IMR-90 (cell line): Measurements from ENCODE around the gene RAP1A. TPM values are rescaled to one million over a fixed set of nuclear protein-coding genes. Genes with fewer than 3 reads are reported as not detected.

ENCODE experiments used
- ATAC-seq: fragments of 200-7000 bp; cut with Tn5 transposase; 2 replicates; pipeline ENCODE4 v1.9.1; 2020; ENCODE audit warnings: low read depth, mild to moderate bottlenecking, moderate library complexity
- BruUV-seq: library from RNA; stranded (reverse); fragments of 400-500 nt; replicated peaks from 2 replicates; lab custom pipeline; 2021; lab: Mats Ljungman, UMichigan
- CTCF ChIA-PET: fragments of 300-600 bp; formaldehyde crosslinking; extraction: SDS; loops from one replicate; lab custom pipeline; 2021; ENCODE audit warnings: antibody characterized with exemption; lab: Yijun Ruan, JAX
- POLR2A ChIA-PET: fragments of 300-600 bp; sonication (Branson Sonifier 250); formaldehyde crosslinking; loops from one replicate; lab custom pipeline; 2022; ENCODE audit warnings: antibody characterized with exemption; ENCODE audit not compliant: unreplicated experiment; lab: Charles Lee
- DNase-seq: peaks from one replicate; pipeline ENCODE4 v3.0.0; 2013
- H2AFZ ChIP-seq: replicated peaks from 2 replicates; pipeline ENCODE3; 2013; ENCODE audit warnings: low read length, mild to moderate bottlenecking; ENCODE audit not compliant: poor library complexity
- H2AK5ac ChIP-seq: 2 replicates; pipeline ENCODE4 v1.6.1; 2013; ENCODE audit warnings: low read depth, low read length, inconsistent platforms
- H2AK9ac ChIP-seq: replicated peaks from 2 replicates; pipeline ENCODE3; 2013; ENCODE audit warnings: mild to moderate bottlenecking, low read depth, low read length, moderate library complexity; ENCODE audit not compliant: poor library complexity
- H2BK120ac ChIP-seq: 2 replicates; pipeline ENCODE4 v1.6.1; 2013; ENCODE audit warnings: low read depth, low read length, inconsistent platforms
- H2BK15ac ChIP-seq: 3 replicates; pipeline ENCODE4 v1.6.1; 2013; ENCODE audit warnings: low read depth, low read length, inconsistent platforms
- H2BK20ac ChIP-seq: 2 replicates; pipeline ENCODE4 v1.6.1; 2013; ENCODE audit warnings: low read depth, mild to moderate bottlenecking, inconsistent platforms, low read length, moderate library complexity
- H2BK5ac ChIP-seq: 2 replicates; pipeline ENCODE4 v1.6.1; 2013; ENCODE audit warnings: mild to moderate bottlenecking, low read depth, low read length, inconsistent platforms; ENCODE audit not compliant: poor library complexity, severe bottlenecking
- H3K14ac ChIP-seq: replicated peaks from 2 replicates; pipeline ENCODE4 v1.6.1; 2013; ENCODE audit warnings: low read depth, low read length, inconsistent platforms
- H3K18ac ChIP-seq: 2 replicates; pipeline ENCODE4 v1.6.1; 2013; ENCODE audit warnings: low read depth, low read length, control low read depth
- H3K23ac ChIP-seq: 2 replicates; pipeline ENCODE4 v1.6.1; 2013; ENCODE audit warnings: low read depth, low read length, inconsistent platforms
- H3K27ac ChIP-seq: 2 replicates; pipeline ENCODE4 v1.5.1; 2013; ENCODE audit warnings: mild to moderate bottlenecking, control low read depth, low read length; ENCODE audit not compliant: insufficient read depth
- H3K27me3 ChIP-seq: 2 replicates; pipeline ENCODE4 v1.6.1; 2013; ENCODE audit warnings: low read length; ENCODE audit not compliant: control insufficient read depth, insufficient read depth
- H3K36me3 ChIP-seq: 2 replicates; pipeline ENCODE4 v1.6.1; 2013; ENCODE audit warnings: low read length, mixed read lengths; ENCODE audit not compliant: control insufficient read depth, insufficient read depth
- H3K4ac ChIP-seq: 2 replicates; pipeline ENCODE4 v1.6.1; 2013; ENCODE audit warnings: low read depth, low read length, inconsistent platforms
- H3K4me1 ChIP-seq: 2 replicates; pipeline ENCODE4 v1.6.1; 2013; ENCODE audit warnings: low read length, mixed read lengths; ENCODE audit not compliant: control insufficient read depth, insufficient read depth
- H3K4me2 ChIP-seq: 2 replicates; pipeline ENCODE4 v1.6.1; 2013; ENCODE audit warnings: low read depth, mild to moderate bottlenecking, control low read depth, low read length, moderate library complexity
- H3K4me3 ChIP-seq: 2 replicates; pipeline ENCODE4 v1.5.1; 2013; ENCODE audit warnings: low read depth, mild to moderate bottlenecking, control low read depth, low read length, moderate library complexity; ENCODE audit not compliant: insufficient read depth
- H3K56ac ChIP-seq: 2 replicates; pipeline ENCODE4 v1.6.1; 2013; ENCODE audit warnings: low read length, inconsistent platforms; ENCODE audit not compliant: insufficient read depth; ENCODE audit errors: extremely low read depth
- H3K79me1 ChIP-seq, 2 experiments: 2 replicates each; pipeline ENCODE4 v1.6.1; 2013; ENCODE audit warnings: low read length in 2 of 2, inconsistent platforms in 1 of 2, low read depth in 1 of 2
- H3K9ac ChIP-seq: 2 replicates; pipeline ENCODE4 v1.6.1; 2013; ENCODE audit warnings: low read depth, low read length, control low read depth
- H3K9me1 ChIP-seq: 2 replicates; pipeline ENCODE4 v1.6.1; 2013; ENCODE audit warnings: low read length, inconsistent platforms; ENCODE audit not compliant: insufficient read depth
- H3K9me3 ChIP-seq: 2 replicates; pipeline ENCODE4 v1.6.1; 2013; ENCODE audit warnings: low read length; ENCODE audit not compliant: control insufficient read depth, insufficient read depth
- H4K20me1 ChIP-seq: 2 replicates; pipeline ENCODE4 v1.6.1; 2013; ENCODE audit warnings: low read length, inconsistent platforms; ENCODE audit not compliant: insufficient read depth
- H4K5ac ChIP-seq: 2 replicates; pipeline ENCODE4 v1.6.1; 2013; ENCODE audit warnings: mild to moderate bottlenecking, low read depth, low read length, control low read depth
- H4K8ac ChIP-seq, 2 experiments: 2 replicates each; pipeline ENCODE4 v1.6.1; 2013; ENCODE audit warnings: low read depth in 2 of 2, low read length in 2 of 2, control low read depth in 1 of 2, inconsistent platforms in 1 of 2
- H4K91ac ChIP-seq: 2 replicates; pipeline ENCODE4 v1.6.1; 2013; ENCODE audit warnings: low read depth, low read length, inconsistent platforms; ENCODE audit not compliant: insufficient read depth
- BHLHE40 ChIP-seq: fragments of 150-350 bp; IDR thresholded peaks from 2 replicates; pipeline ENCODE4 v1.6.1; 2016; ENCODE audit warnings: mild to moderate bottlenecking, low read depth, low read length
- CHD1 ChIP-seq: IDR thresholded peaks from 2 replicates; pipeline ENCODE4 v1.6.1; 2012; ENCODE audit warnings: low read depth, low read length, improper control_type of control experiment
- FOS ChIP-seq: fragments of 150-350 bp; IDR thresholded peaks from 2 replicates; pipeline ENCODE4 v1.6.1; 2016; ENCODE audit warnings: low read depth, low read length
- MAFK ChIP-seq: IDR thresholded peaks from 2 replicates; pipeline ENCODE4 v1.6.1; 2012; ENCODE audit warnings: low read depth, low read length, improper control_type of control experiment
- MAZ ChIP-seq: IDR thresholded peaks from 2 replicates; pipeline ENCODE4 v1.6.1; 2012; ENCODE audit warnings: low read depth, mild to moderate bottlenecking, low read length, improper control_type of control experiment, moderate library complexity, borderline replicate concordance
- MXI1 ChIP-seq: IDR thresholded peaks from 2 replicates; pipeline ENCODE4 v1.6.1; 2012; ENCODE audit warnings: low read depth, mild to moderate bottlenecking, low read length, moderate library complexity, borderline replicate concordance
- NFE2L2 ChIP-seq: fragments of 150-350 bp; IDR thresholded peaks from 2 replicates; pipeline ENCODE4 v1.6.1; 2016; ENCODE audit warnings: low read depth, mild to moderate bottlenecking, low read length
- POLR2A ChIP-seq: IDR thresholded peaks from 2 replicates; pipeline ENCODE4 v1.6.1; 2012; ENCODE audit warnings: mild to moderate bottlenecking, low read depth, low read length
- RCOR1 ChIP-seq: IDR thresholded peaks from 2 replicates; pipeline ENCODE4 v1.6.1; 2012; ENCODE audit warnings: mild to moderate bottlenecking, low read length, improper control_type of control experiment; ENCODE audit not compliant: insufficient replicate concordance
- RFX5 ChIP-seq: IDR thresholded peaks from 2 replicates; pipeline ENCODE4 v1.8.0; 2012; ENCODE audit warnings: low read depth, mild to moderate bottlenecking, low read length, moderate library complexity
- WGBS, 2 experiments: methylation state at CpG; one replicate each; pipeline versions ENCODE4 v1.1.5 to v1.1.7; 2013; ENCODE audit warnings: missing lambda C conversion rate in 2 of 2; ENCODE audit not compliant: insufficient read length in 1 of 2; ENCODE audit errors: extremely low coverage in 2 of 2; 5-methylcytosine and 5-hydroxymethylcytosine counted together
- dilution Hi-C: fragments of 300-500 bp; cut with HindIII; formaldehyde crosslinking; loops from one replicate; pipeline ENCODE4 v1.14.3; 2018; ENCODE audit warnings: low sequenced_read_pairs; ENCODE audit not compliant: unreplicated experiment
- in situ Hi-C: fragments of 300-500 bp; cut with MboI; formaldehyde crosslinking; loops from 3 replicates; pipeline ENCODE4 v1.14.3; 2019; ENCODE audit warnings: low sequenced_read_pairs, inconsistent platforms, mixed read lengths
- intact Hi-C: fragments of 100-400 bp; cut with micrococcal nuclease; formaldehyde crosslinking; loops from 2 replicates; pipeline ENCODE4 v1.10.0; 2022
- polyA plus RNA-seq, 3 experiments: library from polyadenylated mRNA; depleted of rRNA; stranded (reverse); fragments of >200 nt; gene quantifications; 2 replicates each; pipeline ENCODE4 v1.2.3, GENCODE V29; 2012; ENCODE audit warnings: low replicate concordance in 1 of 3
- total RNA-seq: library from RNA; depleted of rRNA; stranded (reverse); fragments of >200 nt; gene quantifications from 2 replicates; pipeline ENCODE4 v1.2.3, GENCODE V29; 2012
- TF ChIP-seq, protein P1 (sequence below): conservative IDR thresholded peaks from 2 replicates; pipeline ENCODE4 v1.5.1; 2012; ENCODE audit warnings: mild to moderate bottlenecking, low read depth, low read length, improper control_type of control experiment
- TF ChIP-seq, protein P2 (sequence below): fragments of 150-350 bp; IDR thresholded peaks from 2 replicates; pipeline ENCODE4 v1.6.1; 2017; ENCODE audit warnings: mild to moderate bottlenecking, antibody characterized with exemption, low read length, low read depth
- TF ChIP-seq, protein P3 (sequence below): fragments of 150-350 bp; IDR thresholded peaks from 2 replicates; pipeline ENCODE4 v1.6.1; 2016; ENCODE audit warnings: low read depth, mild to moderate bottlenecking, low read length, moderate library complexity, borderline replicate concordance

Gene RAP1A
- total and polyA plus RNA-seq, 2 of the 4 experiments (the other 2 are of a cell fraction), result 18.1 to 43.6 TPM

DNA sequence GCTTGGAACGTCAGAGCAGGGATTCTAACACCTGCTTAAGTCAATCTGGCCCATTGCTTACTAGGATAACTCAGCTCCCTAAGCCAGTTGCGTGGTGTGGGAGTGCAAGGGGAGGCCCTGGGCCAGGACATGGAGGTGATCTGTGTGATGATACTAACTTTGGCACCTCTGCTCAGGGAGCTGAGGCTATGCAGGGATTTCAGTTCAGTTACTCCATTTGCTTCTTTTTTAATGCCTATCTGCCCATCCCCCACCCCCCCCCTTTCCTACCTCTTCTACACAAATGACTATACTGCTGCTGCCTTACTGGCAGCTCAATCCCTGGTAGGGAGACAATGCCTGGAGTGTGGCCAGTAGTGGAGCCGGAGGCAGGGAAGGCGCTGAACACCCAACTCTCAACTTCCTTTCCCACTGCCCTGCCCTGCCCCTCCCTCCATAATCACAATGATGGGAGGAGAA is 100.1 kb downstream of the RAP1A start:
- in situ Hi-C loops, result loop anchor here (5.0 kb wide), 1 partner anchor 33 kb away; no protein-coding TSS in a partner anchor
- no peak overlapping the region for H2AK5ac ChIP-seq
- no TSS peak for BruUV-seq
- no peak overlapping the region for H2BK20ac ChIP-seq
- peaks cover 25% of the 10 kb centered on the region for H3K9me1 ChIP-seq
- peaks cover 12% of the 10 kb centered on the region for H3K4me1 ChIP-seq
- no peaks in the 10 kb centered on the region for H3K27me3 ChIP-seq
- H2BK15ac ChIP-seq, result no peak overlapping the region
- TF ChIP-seq MAFK (no peak), CHD1 (no peak), RCOR1 (no peak), POLR2A (no peak), BHLHE40 (no peak), NFE2L2 (no peak), MAZ (no peak), FOS (no peak), RFX5 (no peak), MXI1 (no peak)
- TF ChIP-seq, protein P1, sequence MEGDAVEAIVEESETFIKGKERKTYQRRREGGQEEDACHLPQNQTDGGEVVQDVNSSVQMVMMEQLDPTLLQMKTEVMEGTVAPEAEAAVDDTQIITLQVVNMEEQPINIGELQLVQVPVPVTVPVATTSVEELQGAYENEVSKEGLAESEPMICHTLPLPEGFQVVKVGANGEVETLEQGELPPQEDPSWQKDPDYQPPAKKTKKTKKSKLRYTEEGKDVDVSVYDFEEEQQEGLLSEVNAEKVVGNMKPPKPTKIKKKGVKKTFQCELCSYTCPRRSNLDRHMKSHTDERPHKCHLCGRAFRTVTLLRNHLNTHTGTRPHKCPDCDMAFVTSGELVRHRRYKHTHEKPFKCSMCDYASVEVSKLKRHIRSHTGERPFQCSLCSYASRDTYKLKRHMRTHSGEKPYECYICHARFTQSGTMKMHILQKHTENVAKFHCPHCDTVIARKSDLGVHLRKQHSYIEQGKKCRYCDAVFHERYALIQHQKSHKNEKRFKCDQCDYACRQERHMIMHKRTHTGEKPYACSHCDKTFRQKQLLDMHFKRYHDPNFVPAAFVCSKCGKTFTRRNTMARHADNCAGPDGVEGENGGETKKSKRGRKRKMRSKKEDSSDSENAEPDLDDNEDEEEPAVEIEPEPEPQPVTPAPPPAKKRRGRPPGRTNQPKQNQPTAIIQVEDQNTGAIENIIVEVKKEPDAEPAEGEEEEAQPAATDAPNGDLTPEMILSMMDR, result no peak
- TF ChIP-seq, protein P2, sequence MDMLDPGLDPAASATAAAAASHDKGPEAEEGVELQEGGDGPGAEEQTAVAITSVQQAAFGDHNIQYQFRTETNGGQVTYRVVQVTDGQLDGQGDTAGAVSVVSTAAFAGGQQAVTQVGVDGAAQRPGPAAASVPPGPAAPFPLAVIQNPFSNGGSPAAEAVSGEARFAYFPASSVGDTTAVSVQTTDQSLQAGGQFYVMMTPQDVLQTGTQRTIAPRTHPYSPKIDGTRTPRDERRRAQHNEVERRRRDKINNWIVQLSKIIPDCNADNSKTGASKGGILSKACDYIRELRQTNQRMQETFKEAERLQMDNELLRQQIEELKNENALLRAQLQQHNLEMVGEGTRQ, result no peak
- TF ChIP-seq, protein P3, sequence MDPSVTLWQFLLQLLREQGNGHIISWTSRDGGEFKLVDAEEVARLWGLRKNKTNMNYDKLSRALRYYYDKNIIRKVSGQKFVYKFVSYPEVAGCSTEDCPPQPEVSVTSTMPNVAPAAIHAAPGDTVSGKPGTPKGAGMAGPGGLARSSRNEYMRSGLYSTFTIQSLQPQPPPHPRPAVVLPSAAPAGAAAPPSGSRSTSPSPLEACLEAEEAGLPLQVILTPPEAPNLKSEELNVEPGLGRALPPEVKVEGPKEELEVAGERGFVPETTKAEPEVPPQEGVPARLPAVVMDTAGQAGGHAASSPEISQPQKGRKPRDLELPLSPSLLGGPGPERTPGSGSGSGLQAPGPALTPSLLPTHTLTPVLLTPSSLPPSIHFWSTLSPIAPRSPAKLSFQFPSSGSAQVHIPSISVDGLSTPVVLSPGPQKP, result no peak
- H4K20me1 ChIP-seq, result no peaks in the 10 kb centered on the region
- no peak for ATAC-seq
- no CpG with 5 or more reads among the region's 4 CpGs for WGBS, 2 experiments
- no peak for DNase-seq
- intact Hi-C loops, result no loop called here
- H2BK120ac ChIP-seq, result no peak overlapping the region
- no peak overlapping the region for H3K56ac ChIP-seq
- no peak overlapping the region for H4K8ac ChIP-seq
- no peak overlapping the region for H4K5ac ChIP-seq
- H3K36me3 ChIP-seq, result peaks cover 2% of the 10 kb centered on the region; the same call in 1 of the 2 replicates
- H4K91ac ChIP-seq, result no peak overlapping the region
- H3K9me3 ChIP-seq, result no peaks in the 10 kb centered on the region
- peaks cover 0 to 8% of the 10 kb centered on the region in 2 experiments; a peak in 2 of 4 replicates for H3K79me1 ChIP-seq
- H2BK5ac ChIP-seq, result no peak overlapping the region
- no peak overlapping the region for H3K4me3 ChIP-seq
- no peak overlapping the region for H2AFZ ChIP-seq
- no peak overlapping the region for H3K18ac ChIP-seq
- H3K4ac ChIP-seq, result no peak overlapping the region
- no peak overlapping the region for H3K27ac ChIP-seq
- H3K14ac ChIP-seq, result no peak overlapping the region
- POLR2A ChIA-PET, result no interaction called here
- CTCF ChIA-PET, result no interaction called here
- no peak overlapping the region for H2AK9ac ChIP-seq
- H3K9ac ChIP-seq, result no peak overlapping the region
- no peak overlapping the region for H3K4me2 ChIP-seq
- H3K23ac ChIP-seq, result no peak overlapping the region
- dilution Hi-C loops, result no loop called here
